Left colon (tissue), 2 donors: Measurements from ENCODE around the gene KRT38. TPM values are rescaled to one million over a fixed set of nuclear protein-coding genes. Genes with fewer than 3 reads are reported as not detected.
"Not testable (repeated sequence)": the region's sequence is repeated elsewhere in the genome, so short reads cannot be mapped to it uniquely, and the experiment has no call there.

ENCODE experiments used
- ATAC-seq: fragments of 200-7000 bp; cut with Tn5 transposase; one replicate; pipeline ENCODE4 v1.9.1; 2020; ENCODE audit warnings: mild to moderate bottlenecking, moderate library complexity
- DNase-seq, 2 donors: peaks; one replicate each; pipeline ENCODE4 v3.0.0-alpha.2; 2020
- intact Hi-C, 2 donors: fragments of 100-400 bp; cut with DNase I in 1 of 2; cut with micrococcal nuclease in 1 of 2; formaldehyde crosslinking; loops; one replicate each; pipeline versions ENCODE4 v1.11.2 to v1.14.0; 2022; cut with DNase I, micrococcal nuclease
- total RNA-seq, 2 donors: library from RNA; stranded (reverse); fragmentation: NEBNext Ultra II Directional; extraction: Animal tissue kit (Norgen Biotek cat#: 25700); gene quantifications; one replicate each; pipeline ENCODE4 v1.2.1, GENCODE V29; 2021
- donor health status: DM: no; HTN: no; CAD: no.
- donor health status: DM: yes; HTN: yes; CAD: no.

The KRT38 gene
- total RNA-seq, 2 donors from 2014 or later: not detected

GRCh38 chr17:41407226-41407625 lies 33.6 kb downstream of the KRT38 start:
- DNase-seq: no peak
- no peak for ATAC-seq
- intact Hi-C loops: no loop called here

- intact Hi-C loops: no loop called here
These were observed 34.6 kb downstream of the KRT38 start for GRCh38 chr17:41406205-41406604.

DNA sequence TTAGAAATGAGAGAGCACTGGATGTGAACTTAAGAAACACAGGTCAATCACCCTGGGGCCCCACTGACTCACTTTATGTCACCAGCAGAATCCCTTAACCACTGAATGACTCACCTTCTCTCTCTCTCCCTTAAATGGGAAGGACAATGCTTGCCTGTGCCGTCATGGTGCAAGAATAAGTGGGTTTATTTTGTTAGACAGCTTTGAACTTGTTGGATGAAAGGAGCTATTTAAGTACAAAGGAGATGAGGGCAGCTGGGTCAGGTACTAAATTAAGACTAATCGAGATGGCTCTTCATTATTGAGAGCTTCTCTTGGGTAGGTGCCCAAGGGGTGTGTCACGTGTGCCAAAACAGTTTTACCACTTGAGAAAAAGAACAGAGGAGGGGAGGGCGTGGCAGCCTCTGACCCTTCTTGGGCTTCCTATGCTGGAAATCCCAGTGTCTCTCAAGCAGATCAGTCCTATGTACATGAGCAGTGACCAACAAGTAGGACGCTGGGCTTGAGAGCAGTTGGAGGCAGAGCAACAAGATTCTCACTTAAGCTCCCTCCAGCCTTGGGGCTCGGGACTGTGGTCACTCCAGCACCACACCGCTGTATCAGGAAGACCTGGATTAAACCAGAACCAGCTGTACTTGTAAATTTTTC lies 36.6 kb downstream of the KRT38 start:
- DNase-seq: no peak
- ATAC-seq: no peak

More at GRCh38 chr17:41406205-41406604, 34.6 kb downstream of the KRT38 start:
- no peak for DNase-seq
- no peak for ATAC-seq

GRCh38 chr17:41403404-41404023 lies 37.3 kb downstream of the KRT38 start:
- no peak for DNase-seq
- intact Hi-C loops: no loop called here

More for the DNA sequence above, 36.6 kb downstream of the KRT38 start:
- intact Hi-C loops: no loop called here

DNA sequence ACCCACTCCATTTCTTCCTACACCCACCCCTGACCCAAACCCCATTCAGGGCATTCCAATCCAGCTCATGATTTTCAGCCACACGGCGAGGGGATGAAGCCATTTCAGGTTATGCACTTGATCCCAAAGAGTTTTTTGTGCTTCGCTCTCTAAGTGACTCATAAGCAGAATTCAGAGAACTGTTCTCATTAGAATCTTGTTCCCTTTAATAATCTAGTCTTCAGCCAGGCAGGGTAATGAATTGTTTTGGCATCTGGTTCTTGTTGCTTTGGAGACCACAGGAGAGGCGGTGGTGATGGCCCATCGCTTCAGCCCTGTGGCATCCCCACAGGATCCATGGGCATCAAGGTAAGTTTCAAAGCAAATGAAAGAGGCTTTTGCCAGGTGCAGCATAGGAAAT lies 38.6 kb downstream of the KRT38 start:
- no peak for ATAC-seq
- intact Hi-C loops: no loop called here
- no peak for DNase-seq

More at GRCh38 chr17:41403404-41404023, 37.3 kb downstream of the KRT38 start:
- no peak for ATAC-seq

GRCh38 chr17:41396996-41397660 lies 43.7 kb downstream of the KRT38 start, which contains the start of gene KRT31:
Gene KRT31, minus strand, starts transcription at chr17:41397608. Its CDS starts 69 bp downstream, at chr17:41397539.
- DNase-seq: no peak

DNA sequence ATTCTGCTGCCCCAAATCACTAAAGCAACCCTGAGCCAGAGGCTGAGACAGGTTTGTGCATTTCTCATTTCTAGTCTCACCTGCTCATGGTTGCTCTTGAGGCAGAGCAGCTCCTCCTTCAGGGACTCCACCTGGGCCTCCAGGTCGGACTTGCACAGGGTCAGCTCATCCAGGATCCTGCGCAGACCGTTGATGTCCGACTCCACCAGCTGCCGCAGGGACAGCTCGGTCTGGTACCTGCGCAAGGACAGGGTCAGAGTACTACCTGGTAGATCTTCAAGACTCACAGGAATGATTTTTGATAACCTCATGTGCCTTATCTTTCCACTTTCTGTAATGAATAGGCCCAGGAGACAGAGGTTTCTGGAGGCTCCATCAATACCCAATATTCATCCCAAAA lies 44.4 kb downstream of the KRT38 start:
- intact Hi-C loops: no loop called here
- no peak for DNase-seq
- no peak for ATAC-seq

More at GRCh38 chr17:41396996-41397660, 43.7 kb downstream of the KRT38 start, which contains the start of gene KRT31:
- intact Hi-C loops: no loop called here
- no peak for ATAC-seq

GRCh38 chr17:41395611-41396010 lies 45.2 kb downstream of the KRT38 start:
- DNase-seq: no peak
- intact Hi-C loops: no loop called here

GRCh38 chr17:41395044-41395443 lies 45.7 kb downstream of the KRT38 start:
- ATAC-seq, intact Hi-C loops, DNase-seq: not testable (repeated sequence)

More at GRCh38 chr17:41395611-41396010, 45.2 kb downstream of the KRT38 start:
- ATAC-seq: no peak

DNA sequence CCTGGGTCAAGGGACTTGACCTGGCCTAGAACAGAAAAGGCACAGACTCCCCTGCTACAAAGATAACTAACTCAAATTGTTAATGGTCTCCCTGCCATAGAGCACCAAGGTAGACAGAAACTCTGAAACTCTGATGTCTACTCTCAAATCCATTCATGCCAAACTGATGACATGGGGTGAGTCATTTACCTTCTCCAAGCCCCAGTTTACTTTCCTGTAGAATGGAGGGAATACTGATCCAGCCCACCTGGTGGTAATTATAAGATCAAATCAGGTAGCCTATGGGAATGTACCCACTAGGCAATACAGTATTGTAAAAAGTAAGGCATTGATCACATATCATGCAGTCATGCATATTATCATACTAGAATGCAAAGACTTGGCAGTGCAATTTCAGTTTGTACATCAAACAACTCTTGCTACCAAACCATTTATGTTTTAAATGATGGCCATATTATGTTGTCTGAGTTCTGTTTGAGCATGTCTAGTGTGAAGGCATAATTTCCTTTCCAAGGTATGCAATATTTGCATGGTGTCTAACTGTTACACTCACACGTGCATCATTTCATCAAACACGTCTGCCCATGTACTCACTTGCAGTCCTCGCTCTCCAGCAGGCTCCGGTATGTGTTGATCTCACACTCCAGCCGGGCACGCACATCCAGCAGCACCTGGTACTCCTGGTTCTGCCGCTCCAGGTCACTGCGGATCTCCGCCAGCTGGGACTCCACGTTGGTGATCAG lies 46.4 kb downstream of the KRT38 start:
- DNase-seq: no peak
- ATAC-seq: no peak
- intact Hi-C loops: no loop called here

DNA sequence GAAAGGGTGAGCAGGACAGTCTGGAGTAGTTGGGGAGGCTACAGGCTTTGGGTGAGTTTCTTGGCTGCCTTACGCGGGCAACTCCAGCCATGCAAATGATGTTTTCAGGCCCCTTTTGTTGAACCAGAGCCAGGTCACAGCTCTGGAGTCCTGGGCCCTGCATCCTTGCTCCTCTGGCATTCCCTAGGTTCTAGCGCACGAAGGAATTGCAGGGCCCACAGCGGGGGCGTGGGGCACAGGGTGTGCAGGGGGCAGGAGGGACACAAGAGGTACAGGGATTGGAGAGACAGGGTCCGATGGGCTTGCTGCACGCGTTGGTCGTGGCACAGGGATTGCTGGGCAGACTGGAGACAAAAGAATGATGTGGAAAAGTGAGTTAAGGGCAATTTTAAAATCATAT lies 47.0 kb downstream of the KRT38 start:
- ATAC-seq (no peak), DNase-seq (no peak)
- intact Hi-C loops: no loop called here

DNA sequence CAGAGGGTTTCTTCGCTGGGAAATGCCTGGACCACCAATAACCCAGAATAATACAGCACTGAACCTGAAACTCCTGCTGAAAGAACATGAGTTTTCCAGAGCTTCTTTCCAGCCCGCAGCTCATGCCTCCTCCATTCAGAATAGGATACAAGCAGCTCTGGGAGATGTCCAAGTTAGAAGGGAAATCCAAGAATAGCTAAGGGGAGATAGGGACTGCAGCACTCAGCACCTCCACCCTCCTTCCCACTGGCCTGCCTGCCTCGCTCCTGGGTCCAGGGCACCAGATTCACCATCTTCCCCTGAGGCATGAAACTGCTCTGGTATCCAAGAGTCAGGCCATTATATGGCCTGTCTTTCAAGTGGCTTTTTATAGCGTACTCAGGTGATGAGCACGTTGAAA lies 47.5 kb downstream of the KRT38 start:
- intact Hi-C loops: no loop called here
- DNase-seq (no peak), ATAC-seq (no peak)

DNA sequence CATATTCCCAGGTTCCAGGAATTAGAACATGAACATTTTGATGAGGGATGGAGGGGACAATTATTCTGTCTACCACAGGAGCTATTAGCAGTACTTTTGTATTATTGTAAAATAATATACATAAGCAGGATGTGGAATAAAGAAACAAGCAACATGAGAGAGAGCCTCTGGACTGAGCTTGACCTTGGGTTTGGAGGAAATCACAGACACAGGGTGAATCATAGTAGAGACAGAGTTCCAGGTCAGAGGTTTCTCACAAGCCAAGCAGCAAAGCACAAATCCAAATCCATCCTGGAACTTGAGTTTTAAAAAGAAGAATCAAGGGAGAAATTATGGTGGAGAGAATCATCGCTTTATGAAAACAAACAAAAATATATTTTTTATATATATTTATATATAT lies 48.5 kb downstream of the KRT38 start:
- DNase-seq (no peak), ATAC-seq (no peak)
- intact Hi-C loops: no loop called here

- DNase-seq (no peak), ATAC-seq (no peak)
- intact Hi-C loops: no loop called here
These were observed 49.2 kb downstream of the KRT38 start for GRCh38 chr17:41391535-41391934.

GRCh38 chr17:41390411-41390938 lies 50.3 kb downstream of the KRT38 start:
- intact Hi-C loops: no loop called here
- DNase-seq (no peak), ATAC-seq (no peak)

- ATAC-seq (no peak), DNase-seq (no peak)
- intact Hi-C loops: loop anchor here in 1 of 2 donors (10.0 kb wide), 1 partner anchor 57 kb away; the partner anchor contains the start of gene KRT38
These were observed 53.1 kb downstream of the KRT38 start for GRCh38 chr17:41387670-41388069.

DNA sequence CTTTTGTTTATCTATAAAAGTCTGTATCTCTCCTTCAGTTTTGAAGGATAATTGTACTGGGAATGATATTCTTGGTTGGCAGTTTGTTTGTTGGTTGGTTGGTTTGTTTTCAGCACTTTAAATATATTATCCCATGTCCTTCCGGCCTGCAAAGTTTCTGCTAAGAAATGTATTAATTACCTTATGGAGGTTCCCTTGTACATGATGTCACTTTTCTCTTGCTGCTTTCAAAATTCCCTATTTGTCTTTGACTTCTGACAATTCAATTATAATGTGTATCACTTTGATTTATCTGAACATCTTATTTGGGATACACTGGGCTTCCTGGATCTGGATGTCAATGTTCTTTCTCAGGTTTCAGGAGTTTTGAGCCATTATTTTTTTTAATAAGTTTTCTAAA lies 54.6 kb downstream of the KRT38 start:
- ATAC-seq: no peak
- intact Hi-C loops: loop anchor here in 1 of 2 donors (10.0 kb wide), 1 partner anchor 59 kb away; the partner anchor contains the start of gene KRT38
- DNase-seq: no peak
